ENCODE results near the gene OCEL1.
"Not testable (repeated sequence)": the region's sequence is repeated elsewhere in the genome, so short reads cannot be mapped to it uniquely, and the experiment has no call there.

OCEL1 gene

GRCh38 chr19:17266026-17266425 lies 40.0 kb downstream of the OCEL1 start:
- DNase-seq: no peak

GRCh38 chr19:17266589-17266974 lies 40.6 kb downstream of the OCEL1 start:
- no peak for DNase-seq

- DNase-seq: peak; percentile 97 to 99
Measured at GRCh38 chr19:17266975-17267788, 41.2 kb downstream of the OCEL1 start, which contains the start of gene BABAM1. Gene BABAM1 (plus strand): TSS chr19:17267443. CDS start chr19:17268807, 1,364 bp downstream.

GRCh38 chr19:17268754-17269153 lies 42.7 kb downstream of the OCEL1 start:
- no peak for DNase-seq

GRCh38 chr19:17274892-17275291 lies 48.9 kb downstream of the OCEL1 start:
- not testable (repeated sequence) for DNase-seq

- DNase-seq: no peak
Measured at GRCh38 chr19:17275441-17276175, 49.6 kb downstream of the OCEL1 start.
